Body of pancreas (tissue), 4 donors: Measurements from ENCODE around the gene SEMG2.

Source experiments
- POLR2A ChIP-seq, 3 donors: fragments of 450-650 bp; IDR thresholded peaks; one replicate each; pipeline ENCODE4 v1.6.1; 2016; ENCODE audit warnings: antibody characterized with exemption in 3 of 3, mild to moderate bottlenecking in 2 of 3
- TF ChIP-seq, protein P1 (sequence below), 7 experiments: fragments of 450-650 bp in 4 of 7; fragments of 200-600 bp in 3 of 7; sonication (generic) in 3 of 7; IDR thresholded peaks; one replicate each; pipeline ENCODE4 v1.5.1; 2016 to 2019; ENCODE audit warnings: antibody characterized with exemption in 7 of 7

GRCh38 chr20:45246109-45246508, 24.9 kb downstream of the SEMG2 start:
- no peak for TF ChIP-seq POLR2A (IDR thresholded peaks at IDR 0.05)
- TF ChIP-seq, protein P1, sequence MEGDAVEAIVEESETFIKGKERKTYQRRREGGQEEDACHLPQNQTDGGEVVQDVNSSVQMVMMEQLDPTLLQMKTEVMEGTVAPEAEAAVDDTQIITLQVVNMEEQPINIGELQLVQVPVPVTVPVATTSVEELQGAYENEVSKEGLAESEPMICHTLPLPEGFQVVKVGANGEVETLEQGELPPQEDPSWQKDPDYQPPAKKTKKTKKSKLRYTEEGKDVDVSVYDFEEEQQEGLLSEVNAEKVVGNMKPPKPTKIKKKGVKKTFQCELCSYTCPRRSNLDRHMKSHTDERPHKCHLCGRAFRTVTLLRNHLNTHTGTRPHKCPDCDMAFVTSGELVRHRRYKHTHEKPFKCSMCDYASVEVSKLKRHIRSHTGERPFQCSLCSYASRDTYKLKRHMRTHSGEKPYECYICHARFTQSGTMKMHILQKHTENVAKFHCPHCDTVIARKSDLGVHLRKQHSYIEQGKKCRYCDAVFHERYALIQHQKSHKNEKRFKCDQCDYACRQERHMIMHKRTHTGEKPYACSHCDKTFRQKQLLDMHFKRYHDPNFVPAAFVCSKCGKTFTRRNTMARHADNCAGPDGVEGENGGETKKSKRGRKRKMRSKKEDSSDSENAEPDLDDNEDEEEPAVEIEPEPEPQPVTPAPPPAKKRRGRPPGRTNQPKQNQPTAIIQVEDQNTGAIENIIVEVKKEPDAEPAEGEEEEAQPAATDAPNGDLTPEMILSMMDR (IDR thresholded peaks at IDR 0.05): no peak
